ENCODE measurements around the gene C2CD2. TPM values are rescaled to one million over a fixed set of nuclear protein-coding genes. Genes with fewer than 3 reads are reported as not detected.
"Not testable (repeated sequence)": the region's sequence is repeated elsewhere in the genome, so short reads cannot be mapped to it uniquely, and the experiment has no call there.

The C2CD2 gene
- total and polyA plus RNA-seq, 9 donors, result 18.9 to 61.5 (median 37.4) TPM

- Histone ChIP-seq H3K27ac (peak overlapping the region in 1 of 2 donors; percentile 73), H3K27me3 (no peaks in the 10 kb centered on the region), H3K4me3 (peak overlapping the region; percentile 90), H3K9me3 (no peaks in the 10 kb centered on the region), H3K4me1 (ENCODE audit: insufficient read depth) (peaks cover 40% of the 10 kb centered on the region), H3K36me3 (no peaks in the 10 kb centered on the region)
- WGBS, 3 donors, result 13 to 15% (median 15%) methylated on average over 30 of the region's 30 CpGs
- no peak for TF ChIP-seq POLR2A (IDR thresholded peaks at IDR 0.05)
- no peak for DNase-seq
- intact Hi-C loops (cut with DNase I), result loop anchor here in 3 of 4 donors (5.0 to 10.0 kb wide), 3 partner anchors 52 to 68 kb away; no protein-coding TSS in a partner anchor
These were observed 1.1 kb downstream of the C2CD2 start for GRCh38 chr21:41952568-41953248.

DNA sequence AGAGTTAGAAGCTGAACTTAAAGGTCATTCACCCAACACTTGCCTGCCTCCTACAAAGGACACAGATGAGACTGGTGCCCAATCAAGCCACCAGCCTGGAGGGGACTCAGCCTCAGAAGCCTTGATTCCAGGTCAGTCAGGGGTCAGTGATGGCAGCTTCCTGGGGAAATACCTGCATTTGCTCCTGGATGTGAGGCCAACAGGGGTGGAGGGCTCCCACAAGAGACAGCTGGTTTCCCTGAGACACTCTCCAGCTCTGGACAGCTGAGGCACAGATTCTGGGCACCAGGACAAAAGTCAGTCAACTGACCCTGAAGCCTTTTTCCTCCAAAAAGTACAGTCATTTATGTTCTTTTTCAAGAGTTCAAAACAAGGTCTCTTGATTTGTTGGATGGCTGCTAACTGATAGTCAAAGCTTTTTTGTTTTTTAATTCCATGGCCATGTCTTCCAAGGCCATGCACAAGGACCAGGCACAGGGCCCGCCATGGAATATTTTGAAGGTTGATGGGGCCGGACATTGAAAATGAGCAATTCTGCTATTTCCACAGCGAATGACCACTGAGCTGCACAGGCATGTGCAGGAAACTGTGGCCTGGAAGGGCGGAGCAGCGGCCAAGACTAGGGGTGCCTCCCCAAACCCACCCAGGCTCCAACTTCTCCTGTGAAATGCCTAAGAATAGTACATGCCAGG is 1.8 kb downstream of the C2CD2 start:
- Histone ChIP-seq H3K9me3 (no peaks in the 10 kb centered on the region), H3K27ac (peak overlapping the region in 1 of 2 donors; percentile 73), H3K36me3 (no peaks in the 10 kb centered on the region), H3K27me3 (no peaks in the 10 kb centered on the region), H3K4me3 (no peak overlapping the region), H3K4me1 (ENCODE audit: insufficient read depth) (peaks cover 39% of the 10 kb centered on the region)
- TF ChIP-seq EP300 (IDR thresholded peaks at IDR 0.05) (no peak), POLR2A (IDR thresholded peaks at IDR 0.05) (no peak)
- TF ChIP-seq, protein P1, sequence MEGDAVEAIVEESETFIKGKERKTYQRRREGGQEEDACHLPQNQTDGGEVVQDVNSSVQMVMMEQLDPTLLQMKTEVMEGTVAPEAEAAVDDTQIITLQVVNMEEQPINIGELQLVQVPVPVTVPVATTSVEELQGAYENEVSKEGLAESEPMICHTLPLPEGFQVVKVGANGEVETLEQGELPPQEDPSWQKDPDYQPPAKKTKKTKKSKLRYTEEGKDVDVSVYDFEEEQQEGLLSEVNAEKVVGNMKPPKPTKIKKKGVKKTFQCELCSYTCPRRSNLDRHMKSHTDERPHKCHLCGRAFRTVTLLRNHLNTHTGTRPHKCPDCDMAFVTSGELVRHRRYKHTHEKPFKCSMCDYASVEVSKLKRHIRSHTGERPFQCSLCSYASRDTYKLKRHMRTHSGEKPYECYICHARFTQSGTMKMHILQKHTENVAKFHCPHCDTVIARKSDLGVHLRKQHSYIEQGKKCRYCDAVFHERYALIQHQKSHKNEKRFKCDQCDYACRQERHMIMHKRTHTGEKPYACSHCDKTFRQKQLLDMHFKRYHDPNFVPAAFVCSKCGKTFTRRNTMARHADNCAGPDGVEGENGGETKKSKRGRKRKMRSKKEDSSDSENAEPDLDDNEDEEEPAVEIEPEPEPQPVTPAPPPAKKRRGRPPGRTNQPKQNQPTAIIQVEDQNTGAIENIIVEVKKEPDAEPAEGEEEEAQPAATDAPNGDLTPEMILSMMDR (IDR thresholded peaks at IDR 0.05), result no peak
- intact Hi-C loops (cut with DNase I), result loop anchor here in 3 of 4 donors (5.0 to 10.0 kb wide), 3 partner anchors 53 to 67 kb away; no protein-coding TSS in a partner anchor
- no peak for DNase-seq
- 52 to 68% (median 52%) methylated on average over 5 of the region's 5 CpGs for WGBS, 3 donors

GRCh38 chr21:41950941-41951351 is 2.9 kb downstream of the C2CD2 start:
- intact Hi-C loops (cut with DNase I), result loop anchor here in 3 of 4 donors (5.0 to 10.0 kb wide), 3 partner anchors 54 to 66 kb away; no protein-coding TSS in a partner anchor
- no peaks in the 10 kb centered on the region for H3K36me3 ChIP-seq
- WGBS, 3 donors, result 83 to 89% (median 87%) methylated on average over 14 of the region's 14 CpGs
- peak in 1 of 5 donors; percentile 40 for DNase-seq
- no peaks in the 10 kb centered on the region for H3K9me3 ChIP-seq
- H3K4me3 ChIP-seq, result no peak overlapping the region
- peaks cover 40% of the 10 kb centered on the region for H3K4me1 ChIP-seq (ENCODE audit: insufficient read depth)
- H3K27me3 ChIP-seq, result no peaks in the 10 kb centered on the region
- TF ChIP-seq EP300 (IDR thresholded peaks at IDR 0.05), result no peak
- no peak overlapping the region for H3K27ac ChIP-seq

DNA sequence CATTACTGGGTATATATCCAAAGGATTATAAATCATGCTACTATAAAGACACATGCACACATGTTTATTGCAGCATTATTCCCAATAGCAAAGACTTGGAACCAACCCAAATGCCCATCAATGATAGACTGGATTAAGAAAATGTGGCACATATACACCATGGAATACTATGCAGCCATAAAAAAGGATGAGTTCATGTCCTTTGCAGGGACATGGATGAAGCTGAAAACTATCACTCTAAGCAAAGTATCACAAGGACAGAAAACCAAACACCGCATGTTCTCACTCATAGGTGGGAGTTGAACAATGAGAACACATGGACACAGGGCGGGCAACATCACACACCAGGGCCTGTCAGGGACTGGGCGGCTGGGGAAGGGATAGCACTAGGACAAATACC is 4.2 kb downstream of the C2CD2 start:
- H3K4me1 ChIP-seq (ENCODE audit: insufficient read depth), result peaks cover 37% of the 10 kb centered on the region
- peak in 1 of 5 donors; percentile 13 for DNase-seq
- H3K27me3 ChIP-seq, H3K27ac ChIP-seq, H3K36me3 ChIP-seq, H3K4me3 ChIP-seq, H3K9me3 ChIP-seq: not testable (repeated sequence)
- intact Hi-C loops (cut with DNase I), result loop anchor here in 3 of 4 donors (5.0 to 10.0 kb wide), 3 partner anchors 55 to 65 kb away; no protein-coding TSS in a partner anchor
- WGBS, 3 donors, result 97 to 99% (median 99%) methylated on average over 3 of the region's 3 CpGs

- no peak for TF ChIP-seq EP300 (IDR thresholded peaks at IDR 0.05)
- Histone ChIP-seq H3K4me3 (no peak overlapping the region), H3K27ac (peak overlapping the region in 1 of 2 donors; percentile 65), H3K36me3 (no peaks in the 10 kb centered on the region), H3K27me3 (no peaks in the 10 kb centered on the region), H3K4me1 (ENCODE audit: insufficient read depth) (peaks cover 33% of the 10 kb centered on the region), H3K9me3 (no peaks in the 10 kb centered on the region)
- intact Hi-C loops (cut with DNase I), result no loop called here
- DNase-seq, result no peak
- WGBS, 3 donors, result 67 to 83% (median 73%) methylated on average over 11 of the region's 11 CpGs
These were observed 4.9 kb downstream of the C2CD2 start for GRCh38 chr21:41948901-41949300.

- intact Hi-C loops (cut with DNase I), result no loop called here
- TF ChIP-seq, protein P1 (IDR thresholded peaks at IDR 0.05), result no peak
- TF ChIP-seq POLR2A (IDR thresholded peaks at IDR 0.05) (no peak), EP300 (IDR thresholded peaks at IDR 0.05) (no peak)
- Histone ChIP-seq H3K27me3 (no peaks in the 10 kb centered on the region), H3K4me1 (ENCODE audit: insufficient read depth) (peaks cover 33% of the 10 kb centered on the region), H3K9me3 (no peaks in the 10 kb centered on the region), H3K4me3 (no peak overlapping the region), H3K27ac (peak overlapping the region; percentile 45 to 65), H3K36me3 (no peaks in the 10 kb centered on the region)
- peak; percentile 56 to 84 (median 75) for DNase-seq
- 9 to 24% (median 12%) methylated on average over 9 of the region's 9 CpGs for WGBS, 3 donors
These were observed 5.5 kb downstream of the C2CD2 start for GRCh38 chr21:41948078-41948895.
